HepG2 (cell line): ENCODE measurements around the gene CDKL2. TPM values are rescaled to one million over a fixed set of nuclear protein-coding genes. Genes with fewer than 3 reads are reported as not detected.

Experiments used
- ASH2L ChIP-seq: fragments of 300-600, 200-600 bp; sonication (generic); IDR thresholded peaks from 2 replicates; pipeline ENCODE4 v1.7.0; 2017; ENCODE audit warnings: low read depth, mild to moderate bottlenecking, moderate library complexity, mixed read lengths, low read length; ENCODE audit not compliant: insufficient read length
- GFI1 ChIP-seq: sonication (generic); formaldehyde crosslinking; IDR thresholded peaks from 2 replicates; pipeline ENCODE4 v1.5.0; 2020; ENCODE audit warnings: missing genetic modification reagents, mild to moderate bottlenecking, borderline replicate concordance
- HNRNPL ChIP-seq: fragments of 200-400 bp; formaldehyde crosslinking; IDR thresholded peaks from 2 replicates; pipeline ENCODE4 v1.6.1; 2017; ENCODE audit warnings: mild to moderate bottlenecking, low read depth, low read length
- MBNL3 ChIP-seq: fragments of 250-450 bp; sonication (Bioruptor Pico); conservative IDR thresholded peaks from 2 replicates; pipeline ENCODE4 v1.8.0; 2022; ENCODE audit warnings: mild to moderate bottlenecking, inconsistent platforms
- MLLT10 ChIP-seq: sonication (generic); formaldehyde crosslinking; IDR thresholded peaks from 2 replicates; pipeline ENCODE4 v1.4.0; 2020; ENCODE audit warnings: missing genetic modification reagents
- PCBP1 ChIP-seq: fragments of 200-400 bp; formaldehyde crosslinking; IDR thresholded peaks from 2 replicates; pipeline ENCODE4 v1.6.1; 2017; ENCODE audit warnings: mild to moderate bottlenecking, low read depth, low read length, borderline replicate concordance
- RXRB ChIP-seq: IDR thresholded peaks from 2 replicates; pipeline ENCODE4 v1.6.1; 2016; ENCODE audit warnings: borderline replicate concordance, missing genetic modification reagents, missing compliant biosample characterization
- SIX4 ChIP-seq: sonication (generic); formaldehyde crosslinking; IDR thresholded peaks from 2 replicates; pipeline ENCODE4 v1.4.0; 2020; ENCODE audit warnings: missing genetic modification reagents
- SOX5 ChIP-seq: IDR thresholded peaks from 2 replicates; pipeline ENCODE4 v1.6.1; 2016; ENCODE audit warnings: borderline replicate concordance
- TARDBP ChIP-seq: sonication (generic); formaldehyde crosslinking; IDR thresholded peaks from 2 replicates; pipeline ENCODE4 v1.8.0; 2022; ENCODE audit warnings: mild to moderate bottlenecking, missing genetic modification reagents
- ZNF256 ChIP-seq: sonication (generic); formaldehyde crosslinking; conservative IDR thresholded peaks from 2 replicates; pipeline ENCODE4 v1.4.0; 2020; ENCODE audit warnings: missing genetic modification reagents
- ZNF382 ChIP-seq: sonication (generic); formaldehyde crosslinking; IDR thresholded peaks from 2 replicates; pipeline ENCODE4 v1.5.0; 2020; ENCODE audit warnings: missing genetic modification reagents, mild to moderate bottlenecking, borderline replicate concordance
- ZNF75D ChIP-seq: sonication (generic); formaldehyde crosslinking; IDR thresholded peaks from 2 replicates; pipeline ENCODE4 v1.8.1; 2023; ENCODE audit warnings: missing genetic modification reagents, mild to moderate bottlenecking, borderline replicate concordance
- ZNF775 ChIP-seq: sonication (generic); formaldehyde crosslinking; IDR thresholded peaks from 2 replicates; pipeline ENCODE4 v1.4.0; 2020; ENCODE audit warnings: missing genetic modification reagents, mild to moderate bottlenecking, moderate library complexity, borderline replicate concordance
- polyA plus RNA-seq, 8 experiments: library from polyadenylated mRNA; depleted of rRNA in 3 of 8; stranded (reverse) in 7 of 8; unstranded in 1 of 8; fragments of >200 nt; fragmentation: Illumina TruSeq in 4 of 8; extraction: Trizol in 4 of 8; gene quantifications; 2 replicates each; pipeline versions ENCODE4 v1.2.1 to v1.2.3, GENCODE V29; 2011 to 2016; ENCODE audit warnings: low read depth in 4 of 8, missing spikeins in 1 of 8, mixed read lengths in 1 of 8; ENCODE audit not compliant: insufficient read depth in 1 of 8
- total RNA-seq, 5 experiments: library from RNA; depleted of rRNA; stranded (reverse); fragments of >200 nt; fragmentation: Illumina TruSeq; extraction: Trizol; gene quantifications; 2 replicates each; pipeline ENCODE4 v1.2.3, GENCODE V29; 2016; ENCODE audit warnings: low read depth in 1 of 5
- TF ChIP-seq, protein P1 (sequence below): sonication (generic); formaldehyde crosslinking; IDR thresholded peaks from 2 replicates; pipeline ENCODE4 v1.4.0; 2020; ENCODE audit warnings: missing genetic modification reagents
- TF ChIP-seq, protein P2 (sequence below): sonication (generic); formaldehyde crosslinking; conservative IDR thresholded peaks from 2 replicates; pipeline ENCODE4 v1.8.0; 2022; ENCODE audit warnings: mild to moderate bottlenecking, moderate library complexity, missing genetic modification reagents
- TF ChIP-seq, protein P3 (sequence below): sonication (generic); formaldehyde crosslinking; IDR thresholded peaks from 2 replicates; pipeline ENCODE4 v1.4.0; 2020; ENCODE audit warnings: mild to moderate bottlenecking, missing genetic modification reagents
- TF ChIP-seq, protein P4 (sequence below): IDR thresholded peaks from 2 replicates; pipeline ENCODE4 v1.6.1; 2016; ENCODE audit warnings: low read depth, missing genetic modification reagents, missing compliant biosample characterization

Gene CDKL2
- total and polyA plus RNA-seq, 2 of the 13 experiments (the other 11 are each of a cell fraction or from before 2014, with no cell fraction given) = not detected

DNA sequence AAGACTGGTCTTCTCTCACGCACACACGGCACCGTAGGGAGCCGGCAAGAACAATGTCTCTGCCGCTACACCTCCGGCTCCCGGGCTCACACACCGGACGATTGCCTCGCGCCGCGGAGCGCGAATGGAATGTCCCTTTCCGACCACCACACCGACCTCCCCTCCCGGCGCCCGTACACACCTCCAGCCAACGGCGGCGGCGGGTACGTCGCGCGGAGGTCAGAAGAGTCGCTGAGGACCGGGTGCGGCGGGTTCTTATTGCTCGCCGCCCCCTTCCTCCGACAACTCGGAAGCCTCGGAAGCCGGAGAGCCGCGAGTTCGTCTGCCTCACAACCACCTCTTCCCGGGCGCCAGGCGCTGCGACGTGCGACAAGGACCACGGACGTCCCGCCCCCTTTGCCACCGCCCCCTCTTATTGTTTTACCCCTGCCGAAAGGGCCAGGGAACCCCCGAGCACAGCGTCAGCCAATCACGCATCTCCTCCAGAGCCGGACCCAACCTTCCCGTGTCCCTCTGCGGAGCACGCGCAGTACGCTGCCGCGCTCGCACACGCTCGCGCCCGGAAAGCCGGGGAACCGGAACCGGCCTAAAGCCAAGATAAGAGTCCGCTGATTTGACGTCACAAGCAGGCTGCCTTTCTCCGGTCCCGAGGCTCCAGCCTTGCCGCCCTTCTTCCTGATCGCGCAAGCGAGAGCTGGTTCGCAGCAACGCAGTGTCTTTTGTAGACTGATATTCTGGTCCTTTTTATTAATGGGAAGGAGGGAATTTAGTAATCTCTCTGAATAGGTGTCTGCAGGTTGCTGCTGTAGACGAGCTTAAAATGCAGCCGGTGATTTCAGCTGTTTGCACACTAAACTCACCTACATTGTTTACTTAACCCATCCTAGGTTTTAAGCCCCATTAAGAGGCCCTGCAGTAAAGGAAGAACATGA, 43.0 kb upstream of the CDKL2 start, which contains the start of gene G3BP2 (continued):
- TF ChIP-seq, protein P1, sequence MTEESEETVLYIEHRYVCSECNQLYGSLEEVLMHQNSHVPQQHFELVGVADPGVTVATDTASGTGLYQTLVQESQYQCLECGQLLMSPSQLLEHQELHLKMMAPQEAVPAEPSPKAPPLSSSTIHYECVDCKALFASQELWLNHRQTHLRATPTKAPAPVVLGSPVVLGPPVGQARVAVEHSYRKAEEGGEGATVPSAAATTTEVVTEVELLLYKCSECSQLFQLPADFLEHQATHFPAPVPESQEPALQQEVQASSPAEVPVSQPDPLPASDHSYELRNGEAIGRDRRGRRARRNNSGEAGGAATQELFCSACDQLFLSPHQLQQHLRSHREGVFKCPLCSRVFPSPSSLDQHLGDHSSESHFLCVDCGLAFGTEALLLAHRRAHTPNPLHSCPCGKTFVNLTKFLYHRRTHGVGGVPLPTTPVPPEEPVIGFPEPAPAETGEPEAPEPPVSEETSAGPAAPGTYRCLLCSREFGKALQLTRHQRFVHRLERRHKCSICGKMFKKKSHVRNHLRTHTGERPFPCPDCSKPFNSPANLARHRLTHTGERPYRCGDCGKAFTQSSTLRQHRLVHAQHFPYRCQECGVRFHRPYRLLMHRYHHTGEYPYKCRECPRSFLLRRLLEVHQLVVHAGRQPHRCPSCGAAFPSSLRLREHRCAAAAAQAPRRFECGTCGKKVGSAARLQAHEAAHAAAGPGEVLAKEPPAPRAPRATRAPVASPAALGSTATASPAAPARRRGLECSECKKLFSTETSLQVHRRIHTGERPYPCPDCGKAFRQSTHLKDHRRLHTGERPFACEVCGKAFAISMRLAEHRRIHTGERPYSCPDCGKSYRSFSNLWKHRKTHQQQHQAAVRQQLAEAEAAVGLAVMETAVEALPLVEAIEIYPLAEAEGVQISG (CRISPR knock-in tag) = peak; percentile 61
- TF ChIP-seq TARDBP (CRISPR knock-in tag) = peak; percentile 88
- peak; percentile 8; the same call in 1 of the 2 replicates for TF ChIP-seq SIX4 (CRISPR knock-in tag)
- no peak for TF ChIP-seq ZNF382 (CRISPR knock-in tag)
- TF ChIP-seq MLLT10 (CRISPR knock-in tag) = no peak
- no peak for TF ChIP-seq PCBP1
- no peak for TF ChIP-seq HNRNPL
- TF ChIP-seq GFI1 (CRISPR knock-in tag) = peak; percentile 57
- no peak for TF ChIP-seq ZNF75D (CRISPR knock-in tag)
- TF ChIP-seq RXRB (CRISPR knock-in tag) = no peak
- peak; percentile 90 for TF ChIP-seq SOX5
- TF ChIP-seq, protein P2, sequence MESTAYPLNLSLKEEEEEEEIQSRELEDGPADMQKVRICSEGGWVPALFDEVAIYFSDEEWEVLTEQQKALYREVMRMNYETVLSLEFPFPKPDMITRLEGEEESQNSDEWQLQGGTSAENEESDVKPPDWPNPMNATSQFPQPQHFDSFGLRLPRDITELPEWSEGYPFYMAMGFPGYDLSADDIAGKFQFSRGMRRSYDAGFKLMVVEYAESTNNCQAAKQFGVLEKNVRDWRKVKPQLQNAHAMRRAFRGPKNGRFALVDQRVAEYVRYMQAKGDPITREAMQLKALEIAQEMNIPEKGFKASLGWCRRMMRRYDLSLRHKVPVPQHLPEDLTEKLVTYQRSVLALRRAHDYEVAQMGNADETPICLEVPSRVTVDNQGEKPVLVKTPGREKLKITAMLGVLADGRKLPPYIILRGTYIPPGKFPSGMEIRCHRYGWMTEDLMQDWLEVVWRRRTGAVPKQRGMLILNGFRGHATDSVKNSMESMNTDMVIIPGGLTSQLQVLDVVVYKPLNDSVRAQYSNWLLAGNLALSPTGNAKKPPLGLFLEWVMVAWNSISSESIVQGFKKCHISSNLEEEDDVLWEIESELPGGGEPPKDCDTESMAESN = no peak; the same call in 1 of the 2 replicates
- TF ChIP-seq, protein P3, sequence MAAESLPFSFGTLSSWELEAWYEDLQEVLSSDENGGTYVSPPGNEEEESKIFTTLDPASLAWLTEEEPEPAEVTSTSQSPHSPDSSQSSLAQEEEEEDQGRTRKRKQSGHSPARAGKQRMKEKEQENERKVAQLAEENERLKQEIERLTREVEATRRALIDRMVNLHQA (CRISPR knock-in tag) = no peak
- TF ChIP-seq, protein P4, sequence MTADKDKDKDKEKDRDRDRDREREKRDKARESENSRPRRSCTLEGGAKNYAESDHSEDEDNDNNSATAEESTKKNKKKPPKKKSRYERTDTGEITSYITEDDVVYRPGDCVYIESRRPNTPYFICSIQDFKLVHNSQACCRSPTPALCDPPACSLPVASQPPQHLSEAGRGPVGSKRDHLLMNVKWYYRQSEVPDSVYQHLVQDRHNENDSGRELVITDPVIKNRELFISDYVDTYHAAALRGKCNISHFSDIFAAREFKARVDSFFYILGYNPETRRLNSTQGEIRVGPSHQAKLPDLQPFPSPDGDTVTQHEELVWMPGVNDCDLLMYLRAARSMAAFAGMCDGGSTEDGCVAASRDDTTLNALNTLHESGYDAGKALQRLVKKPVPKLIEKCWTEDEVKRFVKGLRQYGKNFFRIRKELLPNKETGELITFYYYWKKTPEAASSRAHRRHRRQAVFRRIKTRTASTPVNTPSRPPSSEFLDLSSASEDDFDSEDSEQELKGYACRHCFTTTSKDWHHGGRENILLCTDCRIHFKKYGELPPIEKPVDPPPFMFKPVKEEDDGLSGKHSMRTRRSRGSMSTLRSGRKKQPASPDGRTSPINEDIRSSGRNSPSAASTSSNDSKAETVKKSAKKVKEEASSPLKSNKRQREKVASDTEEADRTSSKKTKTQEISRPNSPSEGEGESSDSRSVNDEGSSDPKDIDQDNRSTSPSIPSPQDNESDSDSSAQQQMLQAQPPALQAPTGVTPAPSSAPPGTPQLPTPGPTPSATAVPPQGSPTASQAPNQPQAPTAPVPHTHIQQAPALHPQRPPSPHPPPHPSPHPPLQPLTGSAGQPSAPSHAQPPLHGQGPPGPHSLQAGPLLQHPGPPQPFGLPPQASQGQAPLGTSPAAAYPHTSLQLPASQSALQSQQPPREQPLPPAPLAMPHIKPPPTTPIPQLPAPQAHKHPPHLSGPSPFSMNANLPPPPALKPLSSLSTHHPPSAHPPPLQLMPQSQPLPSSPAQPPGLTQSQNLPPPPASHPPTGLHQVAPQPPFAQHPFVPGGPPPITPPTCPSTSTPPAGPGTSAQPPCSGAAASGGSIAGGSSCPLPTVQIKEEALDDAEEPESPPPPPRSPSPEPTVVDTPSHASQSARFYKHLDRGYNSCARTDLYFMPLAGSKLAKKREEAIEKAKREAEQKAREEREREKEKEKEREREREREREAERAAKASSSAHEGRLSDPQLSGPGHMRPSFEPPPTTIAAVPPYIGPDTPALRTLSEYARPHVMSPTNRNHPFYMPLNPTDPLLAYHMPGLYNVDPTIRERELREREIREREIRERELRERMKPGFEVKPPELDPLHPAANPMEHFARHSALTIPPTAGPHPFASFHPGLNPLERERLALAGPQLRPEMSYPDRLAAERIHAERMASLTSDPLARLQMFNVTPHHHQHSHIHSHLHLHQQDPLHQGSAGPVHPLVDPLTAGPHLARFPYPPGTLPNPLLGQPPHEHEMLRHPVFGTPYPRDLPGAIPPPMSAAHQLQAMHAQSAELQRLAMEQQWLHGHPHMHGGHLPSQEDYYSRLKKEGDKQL = no peak
- peak; percentile 80 for TF ChIP-seq ASH2L
- TF ChIP-seq MBNL3 = no peak
- no peak for TF ChIP-seq ZNF775 (CRISPR knock-in tag)
- no peak for TF ChIP-seq ZNF256 (CRISPR knock-in tag)
